Skin epidermis (tissue), 12 donors: ENCODE results near the gene EBF3.

Source experiments
- H3K27ac ChIP-seq, 21 experiments: fragments of 200-600 bp; sonication (generic) in 11 of 21; one replicate each; pipeline ENCODE4 v1.5.0; 2020; ENCODE audit warnings: mild to moderate bottlenecking in 3 of 21, inconsistent platforms in 2 of 21, moderate library complexity in 2 of 21
- H3K4me3 ChIP-seq, 7 experiments: fragments of 200-600 bp; sonication (generic) in 2 of 7; one replicate each; pipeline ENCODE4 v1.5.0; 2020; ENCODE audit warnings: inconsistent platforms in 2 of 7, mild to moderate bottlenecking in 2 of 7, moderate library complexity in 1 of 7

EBF3 gene

GRCh38 chr10:129899276-129900130 is 64.6 kb downstream of the EBF3 start:
- H3K27ac ChIP-seq = no peak overlapping the region
- no peak overlapping the region for H3K4me3 ChIP-seq

DNA sequence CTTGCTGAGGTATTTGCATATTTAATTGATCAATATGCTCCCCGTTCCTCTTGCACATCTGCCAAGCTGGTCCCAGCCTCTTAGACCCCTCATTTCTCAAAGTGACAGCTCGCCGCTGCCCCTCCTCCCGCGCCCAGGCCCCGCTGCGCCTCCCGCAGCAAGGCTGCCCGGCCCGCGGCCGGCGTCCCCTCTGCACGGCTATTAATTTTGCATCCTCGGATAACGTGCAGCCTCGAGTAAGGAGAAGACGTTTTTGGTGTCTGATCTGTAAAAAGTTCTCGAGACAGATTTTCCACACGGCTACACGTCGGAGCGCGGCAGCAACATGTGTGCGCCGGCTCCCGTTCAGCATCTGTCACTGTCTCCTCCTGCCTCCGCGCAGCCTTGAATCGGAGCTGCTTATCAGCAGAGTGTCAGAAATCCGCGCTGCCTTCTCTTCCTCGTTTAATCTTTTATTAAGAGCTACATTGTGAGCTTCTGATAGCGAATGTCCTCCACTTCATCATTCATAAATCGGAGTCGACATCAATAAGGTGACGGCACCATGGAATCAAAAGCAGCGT is 65.3 kb downstream of the EBF3 start:
- Histone ChIP-seq H3K27ac (no peak overlapping the region), H3K4me3 (no peak overlapping the region)

GRCh38 chr10:129897871-129898626 is 66.0 kb downstream of the EBF3 start:
- H3K27ac ChIP-seq = no peak overlapping the region
- no peak overlapping the region for H3K4me3 ChIP-seq

DNA sequence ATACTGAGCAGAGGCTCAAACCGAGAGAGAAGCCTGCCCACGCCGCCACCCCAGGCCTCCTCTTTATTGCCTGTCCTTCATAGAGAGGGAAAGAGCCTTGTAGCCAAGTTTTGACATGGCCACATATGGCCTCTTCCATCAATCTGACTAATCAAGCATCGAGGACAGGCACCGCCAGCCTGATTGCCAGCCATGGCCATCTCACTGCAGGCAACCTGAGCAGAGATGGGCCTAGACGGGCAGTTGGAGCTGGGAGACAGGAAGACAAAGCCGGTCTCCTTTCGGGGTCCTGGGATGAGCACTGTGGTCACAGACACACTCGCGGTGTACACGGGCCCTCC is 67.2 kb downstream of the EBF3 start:
- Histone ChIP-seq H3K4me3 (no peak overlapping the region), H3K27ac (no peak overlapping the region)

- no peak overlapping the region for H3K27ac ChIP-seq
- no peak overlapping the region for H3K4me3 ChIP-seq
Observed at GRCh38 chr10:129896136-129896859, 67.8 kb downstream of the EBF3 start.

- no peak overlapping the region for H3K27ac ChIP-seq
- H3K4me3 ChIP-seq = no peak overlapping the region
Observed at GRCh38 chr10:129895811-129896135, 68.3 kb downstream of the EBF3 start.

DNA sequence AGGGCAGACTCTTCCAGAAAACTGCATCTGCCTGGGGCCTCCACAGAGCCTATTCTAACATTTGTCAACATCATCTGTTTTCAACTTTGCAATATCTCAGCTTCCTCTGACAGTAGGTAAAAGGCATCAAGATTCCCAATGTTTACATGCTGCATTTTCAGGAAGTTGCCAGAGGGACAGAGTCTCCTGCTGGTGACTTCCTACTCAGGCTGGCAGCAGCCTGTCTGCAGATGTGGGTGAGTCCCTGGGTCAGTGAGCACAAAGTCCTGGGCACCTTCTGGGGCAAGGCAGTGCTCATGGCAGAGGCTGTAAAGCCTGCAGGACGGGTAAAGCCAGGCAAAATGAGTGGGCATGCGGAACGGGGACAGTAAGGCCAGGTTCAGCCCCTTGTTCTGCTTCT is 69.4 kb downstream of the EBF3 start:
- H3K4me3 ChIP-seq = no peak overlapping the region
- H3K27ac ChIP-seq = no peak overlapping the region

- no peak overlapping the region for H3K4me3 ChIP-seq
- no peak overlapping the region for H3K27ac ChIP-seq
Observed at GRCh38 chr10:129893104-129894089, 70.7 kb downstream of the EBF3 start.

GRCh38 chr10:129892548-129893052 is 71.5 kb downstream of the EBF3 start:
- no peak overlapping the region for H3K27ac ChIP-seq
- no peak overlapping the region for H3K4me3 ChIP-seq

GRCh38 chr10:129891806-129892205 is 72.3 kb downstream of the EBF3 start:
- Histone ChIP-seq H3K4me3 (no peak overlapping the region), H3K27ac (no peak overlapping the region)

DNA sequence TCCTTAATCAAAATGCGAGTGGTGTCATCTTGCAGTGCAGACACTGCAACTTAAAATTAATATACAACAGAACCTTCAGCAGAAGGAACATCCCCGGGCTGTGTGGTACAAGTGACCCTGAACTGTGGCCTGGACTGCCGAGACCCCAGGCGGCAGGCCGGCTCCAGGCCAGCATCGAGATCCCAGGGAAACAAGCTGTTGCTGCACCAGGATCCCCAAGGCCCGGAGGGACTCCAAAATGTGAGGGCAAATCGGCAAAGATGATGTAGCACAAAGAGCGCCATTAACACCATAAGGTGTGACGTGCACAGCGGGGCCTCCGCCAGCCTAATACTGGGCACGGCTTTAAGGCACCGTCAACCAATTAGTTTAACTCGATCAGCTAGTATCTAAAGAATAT is 73.9 kb downstream of the EBF3 start:
- H3K4me3 ChIP-seq = no peak overlapping the region
- H3K27ac ChIP-seq = no peak overlapping the region

GRCh38 chr10:129888784-129889616 is 75.1 kb downstream of the EBF3 start:
- Histone ChIP-seq H3K27ac (no peak overlapping the region), H3K4me3 (no peak overlapping the region)

DNA sequence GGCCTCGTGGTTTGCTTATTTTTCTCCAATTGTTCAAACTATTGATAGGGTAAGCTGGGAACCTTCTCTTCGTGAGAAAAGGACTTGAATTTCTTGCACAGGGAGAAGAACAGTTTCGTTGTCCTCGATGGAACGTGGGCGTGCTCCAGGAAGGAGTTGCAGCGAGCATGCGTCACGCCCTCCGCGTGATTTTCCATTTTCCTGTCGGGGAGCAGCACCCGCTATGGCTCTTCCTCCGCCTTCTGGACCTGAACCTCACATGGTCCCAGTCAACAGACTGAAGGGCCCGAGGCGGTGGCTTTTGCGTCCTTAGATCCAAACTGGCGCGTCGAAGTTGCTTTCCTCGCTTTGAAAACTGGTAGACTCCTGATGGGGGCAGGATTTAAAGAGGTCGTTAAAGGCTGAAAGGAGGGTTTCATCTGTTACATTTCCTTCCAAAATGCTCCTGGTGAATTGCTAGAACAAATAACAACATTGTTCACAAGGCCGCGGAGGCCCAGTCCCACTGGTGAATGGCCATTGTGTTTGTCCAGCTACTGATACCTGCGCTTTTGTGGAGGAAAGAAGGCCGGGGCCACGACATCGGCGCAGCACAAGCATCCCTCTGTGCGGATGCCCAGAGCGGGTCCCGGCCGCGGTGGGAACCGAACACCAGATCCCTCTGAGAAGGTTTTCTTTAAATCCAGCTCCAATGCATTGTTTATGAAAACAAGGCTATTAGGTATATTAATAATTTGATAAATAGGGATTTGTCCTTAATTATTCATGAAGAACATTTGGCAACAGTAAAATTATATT is 75.9 kb downstream of the EBF3 start:
- Histone ChIP-seq H3K4me3 (no peak overlapping the region), H3K27ac (no peak overlapping the region)

GRCh38 chr10:129887381-129887905 is 76.6 kb downstream of the EBF3 start:
- Histone ChIP-seq H3K4me3 (no peak overlapping the region), H3K27ac (no peak overlapping the region)

GRCh38 chr10:129886263-129886662 is 77.8 kb downstream of the EBF3 start:
- H3K4me3 ChIP-seq = no peak overlapping the region
- no peak overlapping the region for H3K27ac ChIP-seq

- Histone ChIP-seq H3K4me3 (no peak overlapping the region), H3K27ac (no peak overlapping the region)
Observed at GRCh38 chr10:129885526-129885925, 78.5 kb downstream of the EBF3 start.

- H3K27ac ChIP-seq = no peak overlapping the region
- no peak overlapping the region for H3K4me3 ChIP-seq
Observed at GRCh38 chr10:129884398-129885078, 79.5 kb downstream of the EBF3 start.
